ENCODE data around the gene RAPGEF1. TPM values are rescaled to one million over a fixed set of nuclear protein-coding genes. Genes with fewer than 3 reads are reported as not detected.

The RAPGEF1 gene
- total and polyA plus RNA-seq, 9 of the 15 experiments (the other 6 are each of a cell fraction or from before 2014, with no cell fraction given) = 0.06 to 44.1 (median 19.9) TPM

- TF ChIP-seq, protein P1, sequence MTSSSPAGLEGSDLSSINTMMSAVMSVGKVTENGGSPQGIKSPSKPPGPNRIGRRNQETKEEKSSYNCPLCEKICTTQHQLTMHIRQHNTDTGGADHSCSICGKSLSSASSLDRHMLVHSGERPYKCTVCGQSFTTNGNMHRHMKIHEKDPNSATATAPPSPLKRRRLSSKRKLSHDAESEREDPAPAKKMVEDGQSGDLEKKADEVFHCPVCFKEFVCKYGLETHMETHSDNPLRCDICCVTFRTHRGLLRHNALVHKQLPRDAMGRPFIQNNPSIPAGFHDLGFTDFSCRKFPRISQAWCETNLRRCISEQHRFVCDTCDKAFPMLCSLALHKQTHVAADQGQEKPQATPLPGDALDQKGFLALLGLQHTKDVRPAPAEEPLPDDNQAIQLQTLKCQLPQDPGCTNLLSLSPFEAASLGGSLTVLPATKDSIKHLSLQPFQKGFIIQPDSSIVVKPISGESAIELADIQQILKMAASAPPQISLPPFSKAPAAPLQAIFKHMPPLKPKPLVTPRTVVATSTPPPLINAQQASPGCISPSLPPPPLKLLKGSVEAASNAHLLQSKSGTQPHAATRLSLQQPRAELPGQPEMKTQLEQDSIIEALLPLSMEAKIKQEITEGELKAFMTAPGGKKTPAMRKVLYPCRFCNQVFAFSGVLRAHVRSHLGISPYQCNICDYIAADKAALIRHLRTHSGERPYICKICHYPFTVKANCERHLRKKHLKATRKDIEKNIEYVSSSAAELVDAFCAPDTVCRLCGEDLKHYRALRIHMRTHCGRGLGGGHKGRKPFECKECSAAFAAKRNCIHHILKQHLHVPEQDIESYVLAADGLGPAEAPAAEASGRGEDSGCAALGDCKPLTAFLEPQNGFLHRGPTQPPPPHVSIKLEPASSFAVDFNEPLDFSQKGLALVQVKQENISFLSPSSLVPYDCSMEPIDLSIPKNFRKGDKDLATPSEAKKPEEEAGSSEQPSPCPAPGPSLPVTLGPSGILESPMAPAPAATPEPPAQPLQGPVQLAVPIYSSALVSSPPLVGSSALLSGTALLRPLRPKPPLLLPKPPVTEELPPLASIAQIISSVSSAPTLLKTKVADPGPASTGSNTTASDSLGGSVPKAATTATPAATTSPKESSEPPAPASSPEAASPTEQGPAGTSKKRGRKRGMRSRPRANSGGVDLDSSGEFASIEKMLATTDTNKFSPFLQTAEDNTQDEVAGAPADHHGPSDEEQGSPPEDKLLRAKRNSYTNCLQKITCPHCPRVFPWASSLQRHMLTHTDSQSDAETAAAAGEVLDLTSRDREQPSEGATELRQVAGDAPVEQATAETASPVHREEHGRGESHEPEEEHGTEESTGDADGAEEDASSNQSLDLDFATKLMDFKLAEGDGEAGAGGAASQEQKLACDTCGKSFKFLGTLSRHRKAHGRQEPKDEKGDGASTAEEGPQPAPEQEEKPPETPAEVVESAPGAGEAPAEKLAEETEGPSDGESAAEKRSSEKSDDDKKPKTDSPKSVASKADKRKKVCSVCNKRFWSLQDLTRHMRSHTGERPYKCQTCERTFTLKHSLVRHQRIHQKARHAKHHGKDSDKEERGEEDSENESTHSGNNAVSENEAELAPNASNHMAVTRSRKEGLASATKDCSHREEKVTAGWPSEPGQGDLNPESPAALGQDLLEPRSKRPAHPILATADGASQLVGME (CRISPR knock-in tag; IDR thresholded peaks at IDR 0.05) = no peak
- TF ChIP-seq, protein P2, sequence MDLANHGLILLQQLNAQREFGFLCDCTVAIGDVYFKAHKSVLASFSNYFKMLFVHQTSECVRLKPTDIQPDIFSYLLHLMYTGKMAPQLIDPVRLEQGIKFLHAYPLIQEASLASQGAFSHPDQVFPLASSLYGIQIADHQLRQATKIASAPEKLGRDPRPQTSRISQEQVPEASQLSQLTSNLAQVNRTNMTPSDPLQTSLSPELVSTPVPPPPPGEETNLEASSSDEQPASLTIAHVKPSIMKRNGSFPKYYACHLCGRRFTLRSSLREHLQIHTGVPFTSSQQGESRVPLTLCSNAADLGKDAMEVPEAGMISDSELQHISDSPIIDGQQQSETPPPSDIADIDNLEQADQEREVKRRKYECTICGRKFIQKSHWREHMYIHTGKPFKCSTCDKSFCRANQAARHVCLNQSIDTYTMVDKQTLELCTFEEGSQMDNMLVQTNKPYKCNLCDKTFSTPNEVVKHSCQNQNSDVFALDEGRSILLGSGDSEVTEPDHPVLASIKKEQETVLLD (IDR thresholded peaks at IDR 0.05) = no peak
Measured at GRCh38 chr9:131601683-131602181, 138.1 kb downstream of the RAPGEF1 start (continued).

DNA sequence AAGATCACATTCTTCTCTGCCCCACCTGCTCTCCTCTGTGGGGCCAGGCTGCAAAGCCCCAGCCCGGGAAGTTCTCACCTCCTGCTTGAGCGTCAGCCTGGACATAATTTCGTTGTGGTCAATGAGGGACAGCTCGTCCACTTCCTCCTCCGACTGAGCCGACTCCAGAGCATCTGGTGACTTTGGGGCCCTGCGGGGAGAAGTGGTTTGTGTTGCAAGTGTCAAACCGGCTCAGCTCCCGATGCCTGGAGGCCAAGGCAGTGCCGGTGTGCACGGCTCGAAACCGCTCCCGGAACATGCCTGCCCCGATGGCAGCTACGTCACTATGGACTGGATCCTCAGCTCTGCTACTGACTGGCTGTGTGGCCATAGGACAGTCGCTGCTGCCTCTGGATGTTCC lies 141.8 kb downstream of the RAPGEF1 start:
- intact Hi-C loops (cut with micrococcal nuclease) (no loop called here), in situ Hi-C loops (cut with MboI) (no loop called here)
- FAIRE-seq (no peak), ATAC-seq (no peak), DNase-seq (ENCODE audit: extremely low read depth in 1 of 4, low spot score in 3 of 4) (no peak)
- Histone ChIP-seq H3K4me2 (ENCODE audit: insufficient read depth, low read length) (no peak overlapping the region), H3K27me3 (ENCODE audit: control insufficient read depth in 2 of 2, insufficient read depth in 2 of 2, low read length in 2 of 2) (no peaks in the 10 kb centered on the region), H3K4me1 (replicated peaks in 1 of 2; ENCODE audit: control insufficient read depth in 2 of 2, insufficient read depth in 2 of 2, low read length in 2 of 2) (peaks cover 6 to 19% of the 10 kb centered on the region in 2 experiments; a peak in 4 of 5 replicates), H3K4me3 (no peak overlapping the region), H3K27ac (ENCODE audit: extremely low read depth, low read depth, low read length) (no peak overlapping the region), H3K36me3 (ENCODE audit: control insufficient read depth, insufficient read depth, low read length) (peaks cover 35% of the 10 kb centered on the region; the same call in 2 of the 3 replicates), H4K20me1 (replicated peaks; ENCODE audit: control insufficient read depth, insufficient read depth, low read length) (no peaks in the 10 kb centered on the region), H3K79me2 (ENCODE audit: control insufficient read depth, insufficient read depth, low read length) (no peaks in the 10 kb centered on the region), H2AFZ (ENCODE audit: low read depth, low read length) (no peak overlapping the region), H3K9ac (ENCODE audit: insufficient read depth in 1 of 2, low read depth in 2 of 2, low read length in 2 of 2) (peak overlapping the region in 1 of 2 experiments; percentile 42; a peak in 1 of 4 replicates), H3K9me3 (replicated peaks; ENCODE audit: control insufficient read depth, insufficient read depth, low read depth, low read length) (no peaks in the 10 kb centered on the region), H3K9me1 (ENCODE audit: control insufficient read depth, insufficient read depth, low read length) (no peaks in the 10 kb centered on the region)
- WGBS (ENCODE audit: insufficient coverage, low coverage, missing lambda C conversion rate) = 80% methylated on average over 17 of the region's 17 CpGs
- CTCF ChIA-PET (ENCODE audit: low intra/inter-chr PET ratio) = no interaction called here
- TF ChIP-seq, protein P3, sequence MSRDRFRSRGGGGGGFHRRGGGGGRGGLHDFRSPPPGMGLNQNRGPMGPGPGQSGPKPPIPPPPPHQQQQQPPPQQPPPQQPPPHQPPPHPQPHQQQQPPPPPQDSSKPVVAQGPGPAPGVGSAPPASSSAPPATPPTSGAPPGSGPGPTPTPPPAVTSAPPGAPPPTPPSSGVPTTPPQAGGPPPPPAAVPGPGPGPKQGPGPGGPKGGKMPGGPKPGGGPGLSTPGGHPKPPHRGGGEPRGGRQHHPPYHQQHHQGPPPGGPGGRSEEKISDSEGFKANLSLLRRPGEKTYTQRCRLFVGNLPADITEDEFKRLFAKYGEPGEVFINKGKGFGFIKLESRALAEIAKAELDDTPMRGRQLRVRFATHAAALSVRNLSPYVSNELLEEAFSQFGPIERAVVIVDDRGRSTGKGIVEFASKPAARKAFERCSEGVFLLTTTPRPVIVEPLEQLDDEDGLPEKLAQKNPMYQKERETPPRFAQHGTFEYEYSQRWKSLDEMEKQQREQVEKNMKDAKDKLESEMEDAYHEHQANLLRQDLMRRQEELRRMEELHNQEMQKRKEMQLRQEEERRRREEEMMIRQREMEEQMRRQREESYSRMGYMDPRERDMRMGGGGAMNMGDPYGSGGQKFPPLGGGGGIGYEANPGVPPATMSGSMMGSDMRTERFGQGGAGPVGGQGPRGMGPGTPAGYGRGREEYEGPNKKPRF (IDR thresholded peaks at IDR 0.05; ENCODE audit: low read depth, low read length) = no peak
- TF ChIP-seq MECOM (CRISPR knock-in tag; IDR thresholded peaks at IDR 0.05) (no peak), ZNF12 (CRISPR knock-in tag; IDR thresholded peaks at IDR 0.05) (no peak)
- TF ChIP-seq, protein P2 (IDR thresholded peaks at IDR 0.05) = no peak
- no TSS peak for BruUV-seq (replicated peaks)
- POLR2A ChIA-PET = interaction anchor here (0.8 to 0.9 kb wide), 2 partner anchors 146 to 163 kb away, joined by 3 read pairs; no protein-coding TSS in a partner anchor
